OCI-LY7 (cell line): ENCODE measurements around the gene CEP126.

ENCODE experiments used
- CTCF ChIP-seq: fragments of 200-600 bp; sonication (generic); conservative IDR thresholded peaks from 2 replicates; pipeline ENCODE4 v1.5.1; 2014; ENCODE audit warnings: mild to moderate bottlenecking, antibody characterized with exemption, low read length, moderate library complexity, mixed read lengths
- EZH2phosphoT487 ChIP-seq: fragments of 200-600 bp; sonication (generic); IDR thresholded peaks from 2 replicates; pipeline ENCODE4 v1.6.1; 2018; ENCODE audit warnings: low read depth, borderline replicate concordance, mild to moderate bottlenecking, mixed run types, antibody characterized with exemption, low read length, moderate library complexity, mixed read lengths

- TF ChIP-seq CTCF: no peak
- TF ChIP-seq EZH2phosphoT487: no peak
Measured at GRCh38 chr11:102026217-102026616, 111.4 kb downstream of the CEP126 start.
